ENCODE results near the gene MAMDC4. TPM values are rescaled to one million over a fixed set of nuclear protein-coding genes. Genes with fewer than 3 reads are reported as not detected.
"Not testable (repeated sequence)": the region's sequence is repeated elsewhere in the genome, so short reads cannot be mapped to it uniquely, and the experiment has no call there.

The MAMDC4 gene
- total RNA-seq, 1 experiment from 2014 or later = 4.5 TPM

DNA sequence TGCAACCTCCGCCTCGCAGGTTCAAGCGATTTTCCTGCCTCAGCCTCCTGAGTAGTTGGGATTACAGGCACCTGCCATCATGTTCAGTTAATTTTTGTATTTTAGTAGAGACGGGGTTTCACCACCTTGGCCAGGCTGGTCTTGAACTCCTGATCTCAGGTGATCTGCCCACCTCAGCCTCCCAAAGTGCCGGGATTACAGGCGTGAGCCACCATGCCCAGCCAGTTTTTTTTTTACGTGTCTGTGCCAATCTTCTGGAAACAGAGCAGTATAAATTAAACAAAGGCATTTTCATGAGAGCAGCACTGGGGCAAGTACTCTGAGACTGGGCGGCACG is 30.8 kb downstream of the MAMDC4 start:
- not testable (repeated sequence) for DNase-seq (ENCODE audit: extremely low read depth, low read depth)

DNA sequence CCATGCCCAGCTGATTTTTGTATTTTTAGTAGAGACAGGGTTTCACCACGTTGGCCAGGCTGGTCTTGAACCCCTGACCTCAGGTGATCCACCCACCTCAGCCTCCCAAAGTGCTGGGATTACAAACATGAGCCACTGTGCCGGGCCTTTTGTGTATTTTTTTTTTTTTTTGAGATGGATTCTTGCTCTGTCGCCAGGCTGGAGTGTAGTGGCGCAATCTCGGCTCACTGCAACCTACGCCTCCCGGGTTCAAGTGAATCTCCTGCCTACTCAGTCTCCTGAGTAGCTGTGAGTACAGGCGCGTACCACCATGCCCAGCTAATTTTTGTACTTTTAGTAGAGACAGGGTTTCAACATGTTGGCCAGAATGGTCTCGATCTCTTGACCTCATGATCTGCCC is 31.5 kb downstream of the MAMDC4 start:
- not testable (repeated sequence) for DNase-seq (ENCODE audit: extremely low read depth, low read depth)

DNA sequence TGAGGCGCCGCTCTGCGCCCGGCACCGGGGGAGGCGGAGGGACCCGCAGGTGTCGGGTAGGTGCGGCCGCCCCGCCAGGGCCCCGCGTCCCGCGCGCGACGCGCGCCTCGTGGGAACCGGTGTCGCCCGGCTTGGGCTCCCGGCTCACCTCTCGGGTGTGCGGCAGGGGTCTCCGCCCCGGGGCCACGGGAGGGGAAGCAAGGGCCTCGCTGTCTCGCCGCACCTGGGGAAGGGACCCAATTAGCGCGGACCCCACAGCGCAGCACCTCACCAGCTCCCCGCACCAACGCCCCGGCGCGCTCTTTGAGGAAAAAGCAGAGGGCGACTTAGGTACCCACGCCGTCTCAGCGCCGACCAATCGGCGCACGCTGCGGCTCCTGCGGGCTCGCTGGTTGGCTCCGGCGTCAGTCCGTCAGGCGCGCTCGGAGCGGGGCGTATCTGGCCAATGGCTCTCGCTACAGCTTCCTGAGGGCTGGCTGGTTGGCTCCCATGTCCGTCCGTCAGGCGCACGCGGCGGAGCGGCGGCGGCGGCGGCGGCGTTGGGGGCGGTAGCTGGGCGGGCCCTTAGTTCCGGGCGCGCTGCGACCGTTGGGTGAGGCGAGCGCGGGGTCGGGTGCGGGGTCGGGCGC is 33.9 kb downstream of the MAMDC4 start, which contains the start of gene TRAF2:
Gene TRAF2 (plus strand): TSS at position 567 of the 629 bp plus-strand sequence. CDS start 12,225 bp downstream, outside the sequence.
- peak; percentile 96 for DNase-seq (ENCODE audit: extremely low read depth, low read depth)

DNA sequence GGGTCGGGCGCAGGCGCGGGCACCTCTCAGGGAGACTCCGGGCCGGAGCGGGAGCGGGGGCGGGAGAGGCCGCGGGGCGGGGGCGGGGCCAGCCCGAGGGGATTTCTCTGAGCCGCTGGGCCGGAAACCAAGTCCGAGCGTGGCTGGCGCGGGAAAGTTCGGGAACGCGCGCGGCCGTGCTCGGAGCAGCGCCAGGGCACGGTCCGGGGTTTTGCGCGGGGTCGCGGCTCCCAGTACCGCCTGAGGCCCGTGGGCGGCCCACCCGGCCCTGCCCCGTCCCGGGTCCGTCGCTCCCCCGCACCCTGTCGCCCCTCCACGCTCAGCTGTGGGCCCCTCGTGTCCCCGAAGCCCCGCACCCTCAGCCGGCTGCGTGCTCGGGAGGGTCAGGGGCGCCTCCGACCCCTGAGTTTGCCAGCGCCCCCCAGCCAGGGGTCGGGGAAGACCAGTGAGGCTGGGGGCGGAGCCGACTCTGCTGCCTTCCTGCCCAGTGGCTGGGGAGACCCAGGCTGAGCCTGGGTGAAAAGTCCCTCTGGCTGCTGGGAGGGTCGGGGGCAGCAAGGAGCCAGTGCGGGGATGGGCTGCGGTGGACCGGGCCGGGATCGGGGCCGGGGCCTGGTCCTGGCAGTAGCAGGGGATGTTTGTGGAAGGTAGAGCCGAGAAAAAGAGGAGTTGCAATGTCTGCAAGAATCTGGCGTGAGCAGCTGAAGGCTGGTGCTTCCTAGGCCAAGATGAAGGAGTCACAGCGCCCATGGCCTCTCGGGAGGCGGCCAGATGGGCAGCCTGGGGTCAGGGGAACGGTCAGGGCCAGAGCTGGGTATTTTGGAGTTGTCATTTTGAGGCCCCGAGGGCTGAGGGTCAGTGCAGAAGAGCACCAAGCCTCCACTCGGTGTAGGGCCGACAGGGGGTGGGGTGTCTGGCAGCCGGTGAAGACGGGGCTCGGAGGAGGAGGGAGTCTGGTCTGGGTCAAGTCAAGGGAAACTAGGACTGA is 34.8 kb downstream of the MAMDC4 start:
- DNase-seq (ENCODE audit: extremely low read depth, low read depth) = no peak

- DNase-seq (ENCODE audit: extremely low read depth, low read depth) = no peak
Measured at GRCh38 chr9:136888454-136888853, 36.3 kb downstream of the MAMDC4 start.

DNA sequence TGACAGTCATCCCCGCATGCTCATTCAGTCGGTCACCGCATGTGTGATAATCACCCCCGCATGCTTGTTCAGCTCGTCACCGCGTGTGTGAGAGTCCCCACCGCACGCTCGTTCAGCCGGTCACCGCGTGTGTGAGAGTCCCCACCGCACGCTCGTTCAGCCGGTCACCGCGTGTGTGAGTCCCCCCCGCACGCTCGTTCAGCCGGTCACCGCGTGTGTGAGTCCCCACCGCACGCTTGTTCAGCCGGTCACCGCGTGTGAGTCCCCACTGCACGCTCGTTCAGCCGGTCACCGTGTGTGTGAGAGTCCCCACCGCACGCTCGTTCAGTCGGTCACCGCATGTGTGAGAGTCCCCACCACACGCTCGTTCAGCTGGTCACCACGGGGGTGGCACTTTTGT is 37.7 kb downstream of the MAMDC4 start:
- no peak for DNase-seq (ENCODE audit: extremely low read depth, low read depth)

- DNase-seq (ENCODE audit: extremely low read depth, low read depth) = no peak
Measured at GRCh38 chr9:136890661-136891060, 38.5 kb downstream of the MAMDC4 start.

GRCh38 chr9:136896027-136896426 is 43.9 kb downstream of the MAMDC4 start:
- DNase-seq (ENCODE audit: extremely low read depth, low read depth) = no peak

GRCh38 chr9:136898483-136899100 is 46.4 kb downstream of the MAMDC4 start:
- DNase-seq (ENCODE audit: extremely low read depth, low read depth) = no peak

- DNase-seq (ENCODE audit: extremely low read depth, low read depth) = no peak
Measured at GRCh38 chr9:136899196-136899595, 47.0 kb downstream of the MAMDC4 start.

DNA sequence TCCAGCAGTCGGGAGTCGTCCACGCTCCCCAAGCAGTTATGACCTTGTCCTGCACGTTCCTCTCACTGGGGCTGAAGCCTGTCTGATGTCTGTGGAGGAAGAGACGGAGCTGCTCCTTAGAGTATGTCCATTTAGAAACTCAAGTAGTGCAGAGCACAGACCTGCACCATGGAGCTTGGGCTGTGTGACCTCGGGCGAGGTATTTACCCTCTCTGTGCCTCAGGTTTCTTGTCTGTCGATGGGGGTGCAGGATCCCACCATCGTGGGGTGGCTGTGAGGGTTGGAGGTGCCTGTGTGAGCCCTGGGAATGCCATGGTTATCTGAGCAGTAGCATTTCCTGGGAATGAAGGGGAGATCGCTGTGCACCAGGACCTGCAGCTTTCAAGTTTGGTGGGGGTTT is 48.4 kb downstream of the MAMDC4 start:
- DNase-seq (ENCODE audit: extremely low read depth, low read depth) = no peak

- DNase-seq (ENCODE audit: extremely low read depth, low read depth) = no peak
Measured at GRCh38 chr9:136900988-136901515, 48.9 kb downstream of the MAMDC4 start.

DNA sequence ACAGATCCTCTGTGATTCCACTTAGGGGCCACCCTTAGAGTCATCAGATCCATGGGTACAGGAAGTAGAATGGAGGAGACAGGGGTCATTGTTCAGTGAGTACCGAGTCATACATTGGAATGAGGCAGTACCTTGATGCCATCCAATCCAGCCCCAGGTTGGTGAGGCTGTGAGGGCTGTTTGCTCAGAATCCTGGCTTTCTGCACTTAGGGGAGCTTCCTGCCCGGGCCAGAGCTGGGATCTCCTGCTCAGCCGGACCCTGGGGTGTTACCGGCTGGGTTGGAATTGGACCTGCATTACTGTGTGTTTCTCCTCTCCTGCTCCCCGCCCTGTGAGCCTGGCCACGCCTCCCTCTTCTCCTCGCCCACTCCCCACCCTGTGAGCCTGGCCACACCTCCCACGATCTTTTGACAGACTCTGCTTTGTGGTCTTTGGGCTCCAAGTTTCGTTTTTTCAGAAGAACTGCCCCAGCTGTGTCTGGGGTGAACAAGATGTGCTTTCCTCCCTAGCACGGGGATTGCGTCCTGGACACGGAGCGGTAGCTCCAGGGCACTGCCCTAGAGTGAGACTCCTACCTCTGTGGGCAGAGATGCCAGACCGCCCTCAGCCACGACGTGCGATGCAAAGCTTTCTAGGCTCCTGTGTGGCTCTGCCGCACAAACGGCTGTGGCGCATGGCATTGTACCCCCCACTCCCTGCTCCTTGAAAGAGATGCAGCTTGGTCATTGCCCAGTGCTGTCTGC is 49.5 kb downstream of the MAMDC4 start:
- DNase-seq (ENCODE audit: extremely low read depth, low read depth) = no peak

GRCh38 chr9:136902259-136902821 is 50.2 kb downstream of the MAMDC4 start:
- no peak for DNase-seq (ENCODE audit: extremely low read depth, low read depth)

GRCh38 chr9:136903041-136903554 is 51.0 kb downstream of the MAMDC4 start:
- DNase-seq (ENCODE audit: extremely low read depth, low read depth) = peak; percentile 87

GRCh38 chr9:136906266-136906665 is 54.1 kb downstream of the MAMDC4 start:
- DNase-seq (ENCODE audit: extremely low read depth, low read depth) = no peak

DNA sequence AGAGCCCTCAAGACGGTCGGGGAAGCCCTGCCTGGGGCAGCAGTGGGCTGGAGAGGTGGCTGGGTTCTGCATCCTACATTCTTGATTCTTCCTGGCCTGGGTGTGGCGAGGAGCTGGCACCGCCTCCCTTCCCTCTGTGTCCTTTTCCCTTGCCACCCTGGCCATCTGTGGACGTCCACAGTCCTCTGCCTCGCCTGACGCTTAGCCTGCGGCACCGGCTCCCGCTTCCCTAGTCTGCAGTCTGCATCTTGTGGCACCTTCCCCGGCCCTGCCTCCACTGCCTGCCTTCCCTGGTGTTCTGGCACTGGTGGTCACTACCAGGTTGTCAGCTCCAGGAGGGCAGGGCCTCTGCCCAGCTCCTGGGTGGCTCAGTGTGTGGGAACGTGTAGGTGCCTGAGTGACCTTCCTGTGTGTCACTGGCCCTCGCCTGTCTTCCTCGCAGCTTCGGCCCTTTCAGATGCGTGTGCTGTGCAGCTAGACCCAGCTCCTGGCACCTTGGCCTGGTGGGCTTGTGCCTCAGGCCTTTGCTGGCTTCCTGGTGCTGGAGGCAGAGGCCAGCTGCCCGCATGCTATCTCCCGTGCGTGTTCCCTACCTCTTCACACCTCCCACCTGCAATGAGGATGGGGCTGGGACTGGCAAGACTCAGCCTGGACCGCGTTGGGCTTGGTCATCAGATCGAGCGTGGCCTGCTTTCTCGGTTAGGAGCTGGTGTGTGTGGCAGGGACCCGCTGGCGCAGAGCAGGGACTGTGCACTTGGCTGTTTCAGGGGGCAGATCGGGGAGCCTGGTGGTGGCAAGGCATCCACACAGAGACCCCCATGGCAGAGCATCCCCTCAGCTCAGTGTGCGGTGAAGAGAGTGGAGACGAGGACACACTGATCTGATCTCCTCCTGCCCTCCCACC is 55.1 kb downstream of the MAMDC4 start:
- DNase-seq (ENCODE audit: extremely low read depth, low read depth) = no peak

All from NCI-H460 (cell line).